Neural progenitor cell (in vitro differentiated cells): ENCODE results near the gene KCNN2.

Experiments
- EZH2 ChIP-seq: fragments of 200-600 bp; sonication (generic); IDR thresholded peaks from 2 replicates; pipeline ENCODE4 v1.6.1; 2017; ENCODE audit warnings: antibody characterized with exemption, mild to moderate bottlenecking, moderate library complexity
- EZH2phosphoT487 ChIP-seq: fragments of 200-600 bp; sonication (generic); IDR thresholded peaks from 2 replicates; pipeline ENCODE4 v1.6.1; 2017; ENCODE audit warnings: antibody characterized with exemption

- TF ChIP-seq EZH2 (no peak), EZH2phosphoT487 (no peak)
Observed at GRCh38 chr5:114417519-114417918, 55.6 kb downstream of the KCNN2 start.
